ENCODE data around the gene P3H4.

GRCh38 chr17:41760878-41761277, 50.9 kb downstream of the P3H4 start:
- TF ChIP-seq, protein P1, sequence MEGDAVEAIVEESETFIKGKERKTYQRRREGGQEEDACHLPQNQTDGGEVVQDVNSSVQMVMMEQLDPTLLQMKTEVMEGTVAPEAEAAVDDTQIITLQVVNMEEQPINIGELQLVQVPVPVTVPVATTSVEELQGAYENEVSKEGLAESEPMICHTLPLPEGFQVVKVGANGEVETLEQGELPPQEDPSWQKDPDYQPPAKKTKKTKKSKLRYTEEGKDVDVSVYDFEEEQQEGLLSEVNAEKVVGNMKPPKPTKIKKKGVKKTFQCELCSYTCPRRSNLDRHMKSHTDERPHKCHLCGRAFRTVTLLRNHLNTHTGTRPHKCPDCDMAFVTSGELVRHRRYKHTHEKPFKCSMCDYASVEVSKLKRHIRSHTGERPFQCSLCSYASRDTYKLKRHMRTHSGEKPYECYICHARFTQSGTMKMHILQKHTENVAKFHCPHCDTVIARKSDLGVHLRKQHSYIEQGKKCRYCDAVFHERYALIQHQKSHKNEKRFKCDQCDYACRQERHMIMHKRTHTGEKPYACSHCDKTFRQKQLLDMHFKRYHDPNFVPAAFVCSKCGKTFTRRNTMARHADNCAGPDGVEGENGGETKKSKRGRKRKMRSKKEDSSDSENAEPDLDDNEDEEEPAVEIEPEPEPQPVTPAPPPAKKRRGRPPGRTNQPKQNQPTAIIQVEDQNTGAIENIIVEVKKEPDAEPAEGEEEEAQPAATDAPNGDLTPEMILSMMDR (IDR thresholded peaks at IDR 0.05): no peak
- TF ChIP-seq EP300 (IDR thresholded peaks at IDR 0.05): no peak

Measured in upper lobe of left lung (tissue), 4 donors.